Measurements from ENCODE around the gene UBE4A. TPM values are rescaled to one million over a fixed set of nuclear protein-coding genes. Genes with fewer than 3 reads are reported as not detected.

Gene UBE4A
- total RNA-seq, 1 donor from 2014 or later: 32.0 TPM

GRCh38 chr11:118349475-118349874, 9.9 kb upstream of the UBE4A start:
- H3K27me3 Mint-ChIP-seq (ENCODE audit: unreplicated experiment): peaks cover 1% of the 10 kb centered on the region
- no peak for TF ChIP-seq CTCF (IDR thresholded peaks at IDR 0.05; ENCODE audit: unreplicated experiment)
- no peak overlapping the region for H3K27ac Mint-ChIP-seq (ENCODE audit: unreplicated experiment)
- no peaks in the 10 kb centered on the region for H3K9me3 Mint-ChIP-seq (ENCODE audit: unreplicated experiment)
- H3K4me3 Mint-ChIP-seq (ENCODE audit: unreplicated experiment): no peak overlapping the region
- H3K4me1 Mint-ChIP-seq (ENCODE audit: unreplicated experiment): no peaks in the 10 kb centered on the region
- DNase-seq (ENCODE audit: low spot score): no peak
- no peaks in the 10 kb centered on the region for H3K36me3 Mint-ChIP-seq (ENCODE audit: low read depth, unreplicated experiment)

GRCh38 chr11:118353084-118353710, 6.2 kb upstream of the UBE4A start:
- TF ChIP-seq CTCF (IDR thresholded peaks at IDR 0.05; ENCODE audit: unreplicated experiment): peak; percentile 80
- peaks cover 1% of the 10 kb centered on the region for H3K27me3 Mint-ChIP-seq (ENCODE audit: unreplicated experiment)
- no peak overlapping the region for H3K27ac Mint-ChIP-seq (ENCODE audit: unreplicated experiment)
- no peaks in the 10 kb centered on the region for H3K9me3 Mint-ChIP-seq (ENCODE audit: unreplicated experiment)
- no peak for DNase-seq (ENCODE audit: low spot score)
- H3K36me3 Mint-ChIP-seq (ENCODE audit: low read depth, unreplicated experiment): no peaks in the 10 kb centered on the region
- H3K4me3 Mint-ChIP-seq (ENCODE audit: unreplicated experiment): no peak overlapping the region
- no peaks in the 10 kb centered on the region for H3K4me1 Mint-ChIP-seq (ENCODE audit: unreplicated experiment)

- peaks cover 15% of the 10 kb centered on the region for H3K27me3 Mint-ChIP-seq (ENCODE audit: unreplicated experiment)
- DNase-seq (ENCODE audit: low spot score): no peak
- peaks cover 5% of the 10 kb centered on the region for H3K36me3 Mint-ChIP-seq (ENCODE audit: low read depth, unreplicated experiment)
- TF ChIP-seq CTCF (IDR thresholded peaks at IDR 0.05; ENCODE audit: unreplicated experiment): no peak
- no peaks in the 10 kb centered on the region for H3K9me3 Mint-ChIP-seq (ENCODE audit: unreplicated experiment)
- H3K27ac Mint-ChIP-seq (ENCODE audit: unreplicated experiment): no peak overlapping the region
- peaks cover 15% of the 10 kb centered on the region for H3K4me1 Mint-ChIP-seq (ENCODE audit: unreplicated experiment)
- H3K4me3 Mint-ChIP-seq (ENCODE audit: unreplicated experiment): no peak overlapping the region
Measured at GRCh38 chr11:118358071-118358470, 1.3 kb upstream of the UBE4A start.

- H3K9me3 Mint-ChIP-seq (ENCODE audit: unreplicated experiment): no peaks in the 10 kb centered on the region
- no peak for DNase-seq (ENCODE audit: low spot score)
- H3K36me3 Mint-ChIP-seq (ENCODE audit: low read depth, unreplicated experiment): peaks cover 9% of the 10 kb centered on the region
- TF ChIP-seq CTCF (IDR thresholded peaks at IDR 0.05; ENCODE audit: unreplicated experiment): no peak
- peaks cover 5% of the 10 kb centered on the region for H3K4me1 Mint-ChIP-seq (ENCODE audit: unreplicated experiment)
- H3K27ac Mint-ChIP-seq (ENCODE audit: unreplicated experiment): no peak overlapping the region
- H3K27me3 Mint-ChIP-seq (ENCODE audit: unreplicated experiment): peaks cover 1% of the 10 kb centered on the region
- no peak overlapping the region for H3K4me3 Mint-ChIP-seq (ENCODE audit: unreplicated experiment)
Measured at GRCh38 chr11:118364956-118365615, 5.7 kb downstream of the UBE4A start.

- no peak for DNase-seq (ENCODE audit: low spot score)
- no peak overlapping the region for H3K27ac Mint-ChIP-seq (ENCODE audit: unreplicated experiment)
- H3K4me3 Mint-ChIP-seq (ENCODE audit: unreplicated experiment): no peak overlapping the region
- peaks cover 1% of the 10 kb centered on the region for H3K27me3 Mint-ChIP-seq (ENCODE audit: unreplicated experiment)
- TF ChIP-seq CTCF (IDR thresholded peaks at IDR 0.05; ENCODE audit: unreplicated experiment): no peak
- H3K36me3 Mint-ChIP-seq (ENCODE audit: low read depth, unreplicated experiment): peaks cover 14% of the 10 kb centered on the region
- no peaks in the 10 kb centered on the region for H3K4me1 Mint-ChIP-seq (ENCODE audit: unreplicated experiment)
- no peaks in the 10 kb centered on the region for H3K9me3 Mint-ChIP-seq (ENCODE audit: unreplicated experiment)
Measured at GRCh38 chr11:118366287-118366686, 6.9 kb downstream of the UBE4A start.

All from endothelial cell (in vitro differentiated cells).